GM18508 (cell line): ENCODE results near the gene LPAR3.

Source experiments
- ATAC-seq: cut with Tn5 transposase; IDR thresholded peaks from one replicate; pipeline ENCODE4 v1.9.1; 2021; ENCODE audit warnings: moderate number of reproducible peaks; ENCODE audit not compliant: insufficient read depth, unreplicated experiment

The LPAR3 gene

GRCh38 chr1:84834419-84835064 is 58.5 kb downstream of the LPAR3 start:
- ATAC-seq = no peak

- ATAC-seq = no peak
Measured at GRCh38 chr1:84833194-84833593, 59.8 kb downstream of the LPAR3 start.

- no peak for ATAC-seq
Measured at GRCh38 chr1:84830136-84830535, 62.9 kb downstream of the LPAR3 start.

GRCh38 chr1:84827976-84828375 is 65.0 kb downstream of the LPAR3 start:
- no peak for ATAC-seq

- no peak for ATAC-seq
Measured at GRCh38 chr1:84827555-84827954, 65.5 kb downstream of the LPAR3 start.

GRCh38 chr1:84825161-84825560 is 67.8 kb downstream of the LPAR3 start:
- ATAC-seq = no peak

GRCh38 chr1:84823991-84824390 is 69.0 kb downstream of the LPAR3 start:
- ATAC-seq = no peak

GRCh38 chr1:84823511-84823910 is 69.5 kb downstream of the LPAR3 start:
- ATAC-seq = no peak

GRCh38 chr1:84810343-84810742 is 82.7 kb downstream of the LPAR3 start:
- ATAC-seq = no peak

- ATAC-seq = no peak
Measured at GRCh38 chr1:84809023-84809422, 84.0 kb downstream of the LPAR3 start.

GRCh38 chr1:84803604-84804003 is 89.4 kb downstream of the LPAR3 start:
- no peak for ATAC-seq

GRCh38 chr1:84802567-84803232 is 90.3 kb downstream of the LPAR3 start:
- ATAC-seq = no peak

GRCh38 chr1:84800090-84801073 is 92.6 kb downstream of the LPAR3 start:
- no peak for ATAC-seq

GRCh38 chr1:84797603-84798002 is 95.4 kb downstream of the LPAR3 start:
- no peak for ATAC-seq

- no peak for ATAC-seq
Measured at GRCh38 chr1:84795966-84796600, 96.9 kb downstream of the LPAR3 start.

- ATAC-seq = no peak
Measured at GRCh38 chr1:84795213-84795612, 97.8 kb downstream of the LPAR3 start.

GRCh38 chr1:84792421-84792820 is 100.6 kb downstream of the LPAR3 start:
- ATAC-seq = no peak

GRCh38 chr1:84789014-84789413 is 104.0 kb downstream of the LPAR3 start:
- ATAC-seq = no peak

GRCh38 chr1:84785271-84786036 is 107.6 kb downstream of the LPAR3 start:
- ATAC-seq = no peak

- no peak for ATAC-seq
Measured at GRCh38 chr1:84782881-84783280, 110.1 kb downstream of the LPAR3 start.
